Gastroesophageal sphincter (tissue), 4 donors: ENCODE measurements around the gene PYM1. TPM values are rescaled to one million over a fixed set of nuclear protein-coding genes. Genes with fewer than 3 reads are reported as not detected.

Experiments
- ATAC-seq: fragments of 150-250 bp; one replicate; pipeline ENCODE4 v1.9.1; 2016; ENCODE audit warnings: mild to moderate bottlenecking, moderate library complexity
- H3K27ac ChIP-seq, 4 donors: fragments of 200-600 bp; sonication (generic) in 3 of 4; 1 replicate in 3 of 4; 2 replicates in 1 of 4; pipeline ENCODE4 v1.5.1; 2016 to 2019
- H3K27me3 ChIP-seq: fragments of 200-600 bp; sonication (generic); one replicate; pipeline ENCODE4 v1.5.1; 2019
- H3K36me3 ChIP-seq, 2 donors: fragments of 200-600 bp; sonication (generic); one replicate each; pipeline ENCODE4 v1.5.1; 2019; ENCODE audit warnings: control low read depth in 1 of 2
- H3K4me1 ChIP-seq, 3 donors: fragments of 200-600 bp; sonication (generic); 1 replicate in 2 of 3; 2 replicates in 1 of 3; pipeline ENCODE4 v1.5.1; 2016 to 2019; ENCODE audit warnings: control low read depth in 2 of 3
- H3K4me3 ChIP-seq, 2 donors: fragments of 200-600 bp; sonication (generic); one replicate each; pipeline ENCODE4 v1.5.1; 2019; ENCODE audit warnings: mild to moderate bottlenecking in 1 of 2, moderate library complexity in 1 of 2
- H3K9me3 ChIP-seq, 3 donors: fragments of 200-600 bp; sonication (generic); one replicate each; pipeline ENCODE4 v1.5.1; 2017 to 2019; ENCODE audit warnings: control low read depth in 2 of 3
- CTCF ChIP-seq, 4 experiments: fragments of 200-600 bp in 2 of 4; fragments of 450-650 bp in 2 of 4; sonication (generic) in 1 of 4; IDR thresholded peaks; one replicate each; pipeline ENCODE4 v1.5.1; 2017 to 2019; ENCODE audit warnings: antibody characterized with exemption in 4 of 4, mild to moderate bottlenecking in 2 of 4, moderate library complexity in 2 of 4
- EP300 ChIP-seq: sonication (generic); formaldehyde crosslinking; IDR thresholded peaks from one replicate; pipeline ENCODE4 v1.6.1; 2017; ENCODE audit warnings: antibody characterized with exemption, mild to moderate bottlenecking
- POLR2A ChIP-seq, 2 donors: fragments of 450-650 bp; IDR thresholded peaks; one replicate each; pipeline ENCODE4 v1.6.1; 2017; ENCODE audit warnings: antibody characterized with exemption in 2 of 2, mild to moderate bottlenecking in 2 of 2, moderate library complexity in 1 of 2
- POLR2AphosphoS5 ChIP-seq: sonication (generic); formaldehyde crosslinking; IDR thresholded peaks from one replicate; pipeline ENCODE4 v1.6.1; 2017; ENCODE audit warnings: antibody characterized with exemption
- WGBS, 2 donors: methylation state at CpG; one replicate each; pipeline ENCODE4 v1.1.5; 2018; ENCODE audit warnings: low coverage in 1 of 2; 5-methylcytosine and 5-hydroxymethylcytosine counted together
- total RNA-seq, 4 donors: library from RNA; depleted of rRNA; stranded (reverse); fragments of >200 nt; gene quantifications; one replicate each; pipeline ENCODE4 v1.1.0, GENCODE V29; 2016

PYM1 gene
- total RNA-seq: 10 to 100 TPM; 20.8 to 30.2 (median 26.8) TPM

- no peaks in the 10 kb centered on the region for H3K9me3 ChIP-seq
- ATAC-seq: peak; percentile 60
- TF ChIP-seq CTCF (IDR thresholded peaks at IDR 0.05): peak in 1 of 4 experiments; percentile 16
- TF ChIP-seq POLR2AphosphoS5: no peak
- peak; percentile 40 to 50 for TF ChIP-seq POLR2A (IDR thresholded peaks at IDR 0.05)
- no peak for TF ChIP-seq EP300
- peaks cover 0 to 19% of the 10 kb centered on the region in 2 donors for H3K36me3 ChIP-seq
- no peaks in the 10 kb centered on the region for H3K27me3 ChIP-seq
- H3K4me1 ChIP-seq: peaks cover 3 to 65% (median 31%) of the 10 kb centered on the region in 3 donors
- peak within 1 kb of the TSS; percentile 94 to 98 (median 96) for H3K27ac ChIP-seq
- WGBS, 2 donors: 0 to 11% methylated on average over 8 to 21 of the region's 49 CpGs
- H3K4me3 ChIP-seq: peak within 1 kb of the TSS; percentile 91 to 96
Measured at GRCh38 chr12:55927588-55928502, at the start of gene PYM1. TSS of gene PYM1 (minus strand) at chr12:55927894. CDS start at chr12:55927761, 133 bp downstream.

GRCh38 chr12:55974308-55974730, 46.6 kb upstream of the PYM1 start:
- no peak for ATAC-seq
- peaks cover 3 to 71% (median 18%) of the 10 kb centered on the region in 3 donors for H3K4me1 ChIP-seq
- TF ChIP-seq POLR2A (IDR thresholded peaks at IDR 0.05) (no peak), EP300 (no peak), POLR2AphosphoS5 (no peak), CTCF (IDR thresholded peaks at IDR 0.05) (no peak)
- peak overlapping the region; percentile 94 to 99 for H3K4me3 ChIP-seq
- no peaks in the 10 kb centered on the region for H3K9me3 ChIP-seq
- WGBS, 2 donors: 0% methylated on average over 4 to 6 of the region's 15 CpGs
- H3K27ac ChIP-seq: peak overlapping the region; percentile 97 to 99 (median 97)
- peaks cover 0 to 23% of the 10 kb centered on the region in 2 donors for H3K36me3 ChIP-seq
- H3K27me3 ChIP-seq: no peaks in the 10 kb centered on the region

GRCh38 chr12:55973599-55974307, 46.1 kb upstream of the PYM1 start, which contains the start of gene RAB5B:
TSS of gene RAB5B (plus strand) at chr12:55974078. CDS start at chr12:55986961, 12,883 bp downstream.
- peaks cover 3 to 71% (median 18%) of the 10 kb centered on the region in 3 donors for H3K4me1 ChIP-seq

More at GRCh38 chr12:55973599-55974307, 46.1 kb upstream of the PYM1 start, which contains the start of gene RAB5B:
- Histone ChIP-seq H3K4me3 (peak within 1 kb of the TSS; percentile 94 to 99), H3K36me3 (peaks cover 0 to 28% of the 10 kb centered on the region in 2 donors), H3K27me3 (no peaks in the 10 kb centered on the region), H3K9me3 (no peaks in the 10 kb centered on the region), H3K27ac (peak within 1 kb of the TSS; percentile 97 to 99 (median 97))
- TF ChIP-seq EP300 (no peak), POLR2AphosphoS5 (peak; percentile 91), POLR2A (IDR thresholded peaks at IDR 0.05) (peak; percentile 94 to 96), CTCF (IDR thresholded peaks at IDR 0.05) (peak in 1 of 4 experiments; percentile 36)
- ATAC-seq: peak; percentile 95
- WGBS, 2 donors: 0% methylated on average over 13 to 14 of the region's 39 CpGs
